H9 (cell line): ENCODE data around the gene HCK. TPM values are rescaled to one million over a fixed set of nuclear protein-coding genes. Genes with fewer than 3 reads are reported as not detected.
A peak's percentile ranks its signal among the peaks of the same experiment; 100 is the strongest.

Source experiments
- DNase-seq: peaks from one replicate; pipeline ENCODE4 v3.0.0-alpha.2; 2017
- H2AFZ ChIP-seq: one replicate; pipeline ENCODE4 v1.6.1; 2013; ENCODE audit warnings: mild to moderate bottlenecking, low read length, control low read depth, moderate library complexity
- H2AK5ac ChIP-seq: 2 replicates; pipeline ENCODE4 v1.6.1; 2013; ENCODE audit warnings: low read length, control low read depth, mixed read lengths; ENCODE audit not compliant: insufficient read length
- H2BK120ac ChIP-seq: one replicate; pipeline ENCODE4 v1.6.1; 2013; ENCODE audit warnings: low read depth, mild to moderate bottlenecking, low read length, control low read depth, inconsistent platforms; ENCODE audit not compliant: poor library complexity, severe bottlenecking
- H2BK12ac ChIP-seq: 2 replicates; pipeline ENCODE4 v1.6.1; 2013; ENCODE audit warnings: low read length, control low read depth, mixed read lengths, low read depth; ENCODE audit not compliant: insufficient read length
- H2BK15ac ChIP-seq: 2 replicates; pipeline ENCODE4 v1.6.1; 2013; ENCODE audit warnings: low read depth, low read length, control low read depth
- H2BK20ac ChIP-seq: one replicate; pipeline ENCODE4 v1.6.1; 2013; ENCODE audit warnings: low read depth, mild to moderate bottlenecking, low read length, control low read depth, inconsistent platforms; ENCODE audit not compliant: poor library complexity, severe bottlenecking
- H2BK5ac ChIP-seq: 2 replicates; pipeline ENCODE4 v1.6.1; 2013; ENCODE audit warnings: low read length, control low read depth, mixed read lengths; ENCODE audit not compliant: insufficient read length
- H3K14ac ChIP-seq: 2 replicates; pipeline ENCODE4 v1.6.1; 2013; ENCODE audit warnings: low read length, control low read depth; ENCODE audit not compliant: insufficient read depth
- H3K18ac ChIP-seq: 2 replicates; pipeline ENCODE4 v1.6.1; 2013; ENCODE audit warnings: low read depth, mild to moderate bottlenecking, mixed read lengths, low read length, control low read depth; ENCODE audit not compliant: insufficient read length
- H3K23ac ChIP-seq: 2 replicates; pipeline ENCODE4 v1.6.1; 2013; ENCODE audit warnings: low read length, control low read depth, mixed read lengths, low read depth; ENCODE audit not compliant: insufficient read length
- H3K23me2 ChIP-seq: 2 replicates; pipeline ENCODE4 v1.6.1; 2013; ENCODE audit warnings: low read depth, mild to moderate bottlenecking, mixed read lengths, low read length, control low read depth; ENCODE audit not compliant: insufficient read length, poor library complexity, severe bottlenecking
- H3K27ac ChIP-seq: 2 replicates; pipeline ENCODE4 v1.5.1; 2013; ENCODE audit warnings: low read length, control low read depth, mixed read lengths, low read depth; ENCODE audit not compliant: insufficient read length
- H3K27me3 ChIP-seq: 2 replicates; pipeline ENCODE4 v1.6.1; 2013; ENCODE audit warnings: low read length, control low read depth, inconsistent platforms; ENCODE audit not compliant: insufficient read depth
- H3K4ac ChIP-seq: 2 replicates; pipeline ENCODE4 v1.6.1; 2013; ENCODE audit warnings: low read depth, mild to moderate bottlenecking, control low read depth, inconsistent platforms, low read length, moderate library complexity
- H3K4me1 ChIP-seq: 2 replicates; pipeline ENCODE4 v1.6.1; 2013; ENCODE audit warnings: low read length, control low read depth, inconsistent platforms; ENCODE audit not compliant: insufficient read depth
- H3K4me2 ChIP-seq: 2 replicates; pipeline ENCODE4 v1.6.1; 2013; ENCODE audit warnings: low read length, control low read depth, mixed read lengths; ENCODE audit not compliant: insufficient read length, insufficient read depth
- H3K56ac ChIP-seq: 2 replicates; pipeline ENCODE4 v1.6.1; 2013; ENCODE audit warnings: low read depth, mild to moderate bottlenecking, mixed read lengths, low read length, control low read depth; ENCODE audit not compliant: insufficient read length
- H3K79me1 ChIP-seq: 2 replicates; pipeline ENCODE4 v1.6.1; 2013; ENCODE audit warnings: low read depth, mild to moderate bottlenecking, moderate library complexity, low read length, control low read depth, inconsistent platforms; ENCODE audit not compliant: insufficient read depth, poor library complexity, severe bottlenecking
- H3K79me2 ChIP-seq: 2 replicates; pipeline ENCODE4 v1.6.1; 2013; ENCODE audit warnings: low read length, control low read depth, inconsistent platforms; ENCODE audit not compliant: insufficient read depth
- H3K9ac ChIP-seq: 2 replicates; pipeline ENCODE4 v1.6.1; 2013; ENCODE audit warnings: low read length, control low read depth, mixed read lengths; ENCODE audit not compliant: insufficient read length; ENCODE audit errors: extremely low read depth
- H3K9me3 ChIP-seq: one replicate; pipeline ENCODE4 v1.6.1; 2013; ENCODE audit warnings: low read depth, low read length, inconsistent platforms; ENCODE audit not compliant: control insufficient read depth
- H3T11ph ChIP-seq: one replicate; pipeline ENCODE4 v1.6.1; 2013; ENCODE audit warnings: mild to moderate bottlenecking, low read length, control low read depth, inconsistent platforms
- H4K20me1 ChIP-seq: one replicate; pipeline ENCODE4 v1.6.1; 2013; ENCODE audit not compliant: control insufficient read depth, insufficient read length, insufficient read depth
- H4K5ac ChIP-seq: 2 replicates; pipeline ENCODE4 v1.6.1; 2013; ENCODE audit warnings: low read depth, mild to moderate bottlenecking, mixed read lengths, low read length, control low read depth; ENCODE audit not compliant: insufficient read length
- H4K8ac ChIP-seq: replicated peaks from 2 replicates; pipeline ENCODE4 v1.6.1; 2013; ENCODE audit warnings: low read length, control low read depth, mixed read lengths, low read depth; ENCODE audit not compliant: insufficient read length
- H4K91ac ChIP-seq: 2 replicates; pipeline ENCODE4 v1.6.1; 2013; ENCODE audit warnings: low read depth, mild to moderate bottlenecking, moderate library complexity, mixed read lengths, low read length, control low read depth; ENCODE audit not compliant: insufficient read length
- H3K27ac Mint-ChIP-seq, 3 experiments: 2 replicates in 2 of 3; 3 replicates in 1 of 3; pipeline ENCODE4 v1.8.0; 2020 to 2021; ENCODE audit warnings: mixed read lengths in 3 of 3, mild to moderate bottlenecking in 1 of 3, moderate library complexity in 1 of 3
- H3K27me3 Mint-ChIP-seq: 2 replicates; pipeline ENCODE4 v1.8.0; 2021; ENCODE audit warnings: low read depth, mild to moderate bottlenecking, moderate library complexity, mixed read lengths
- H3K36me3 Mint-ChIP-seq, 3 experiments: 2 replicates in 2 of 3; 3 replicates in 1 of 3; pipeline ENCODE4 v1.8.0; 2020 to 2021; ENCODE audit warnings: low read depth in 3 of 3, mixed read lengths in 3 of 3; ENCODE audit not compliant: insufficient read depth in 1 of 3
- H3K4me1 Mint-ChIP-seq, 2 experiments: 2 replicates each; pipeline ENCODE4 v1.8.0; 2020; ENCODE audit warnings: mixed read lengths in 2 of 2
- H3K4me3 Mint-ChIP-seq, 2 experiments: 2 replicates in 1 of 2; 3 replicates in 1 of 2; pipeline ENCODE4 v1.8.0; 2020 to 2021; ENCODE audit warnings: mild to moderate bottlenecking in 2 of 2, mixed read lengths in 2 of 2, moderate library complexity in 1 of 2
- H3K9me3 Mint-ChIP-seq, 2 experiments: 2 replicates in 1 of 2; 3 replicates in 1 of 2; pipeline ENCODE4 v1.8.0; 2020; ENCODE audit warnings: mild to moderate bottlenecking in 2 of 2, mixed read lengths in 2 of 2, moderate library complexity in 1 of 2
- WGBS: extraction: QIAGEN DNeasy Blood & Tissue Kit; methylation state at CpG from one replicate; pipeline ENCODE4 v1.1.7; 2013; ENCODE audit warnings: missing lambda C conversion rate, low lambda C conversion rate, mixed read lengths; ENCODE audit not compliant: insufficient read length; ENCODE audit errors: extremely low coverage; 5-methylcytosine and 5-hydroxymethylcytosine counted together
- total RNA-seq: library from RNA; stranded (reverse); gene quantifications from 2 replicates; pipeline ENCODE4 v1.2.1, GENCODE V29; 2021
- TF ChIP-seq, protein P1 (sequence below): fragments of 200-600 bp; sonication (generic); conservative IDR thresholded peaks from 3 replicates; pipeline ENCODE4 v1.8.0; 2021; ENCODE audit warnings: antibody characterized with exemption, mild to moderate bottlenecking

The HCK gene
- total RNA-seq, 1 experiment from 2014 or later, result 1.7 TPM

DNA sequence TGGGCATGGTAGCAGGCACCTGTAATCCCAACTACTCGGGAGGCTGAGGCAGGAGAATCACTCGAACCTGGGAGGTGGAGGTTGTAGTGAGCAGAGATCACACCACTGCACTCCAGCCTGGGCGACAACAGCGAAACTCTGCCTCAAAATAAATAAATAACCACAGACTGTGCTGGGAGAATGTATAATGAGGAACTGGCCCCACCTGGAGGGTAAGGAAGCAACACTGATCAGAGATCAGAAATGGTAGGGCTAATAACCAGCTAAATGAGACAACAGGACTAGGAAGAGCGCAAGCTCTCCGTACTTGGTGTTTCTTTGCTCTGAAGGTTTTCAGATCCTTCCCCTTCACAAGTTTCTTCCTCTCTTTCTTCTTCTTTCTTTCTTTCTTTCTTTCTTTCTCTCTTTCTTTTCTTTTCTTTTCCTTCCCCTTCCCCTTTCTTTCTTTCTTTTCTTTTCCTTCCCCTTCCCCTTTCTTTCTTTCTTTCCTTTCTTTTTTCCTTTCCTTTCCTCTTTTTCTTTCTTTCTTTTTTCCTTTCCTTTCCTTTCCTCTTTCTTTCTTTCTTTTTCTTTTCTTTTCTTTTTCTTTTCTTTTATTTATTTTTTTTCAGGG, 27.3 kb upstream of the HCK start:
- no peak overlapping the region for H3K14ac ChIP-seq
- H3K23ac ChIP-seq, result no peak overlapping the region
- no peaks in the 10 kb centered on the region for H3K79me1 ChIP-seq
- H3K27me3 ChIP-seq, result no peaks in the 10 kb centered on the region
- H2BK20ac ChIP-seq, result no peak overlapping the region
- Mint-ChIP-seq H3K27me3 (peaks cover 25% of the 10 kb centered on the region), H3K4me3 (no peak overlapping the region), H3K9me3 (no peaks in the 10 kb centered on the region), H3K27ac (no peak overlapping the region; a peak in 1 of 7 replicates), H3K4me1 (peaks cover 29% of the 10 kb centered on the region in 2 experiments), H3K36me3 (peaks cover 0 to 15% (median 5%) of the 10 kb centered on the region in 3 experiments; a peak in 5 of 7 replicates)
- H3K56ac ChIP-seq, result no peak overlapping the region
- H4K5ac ChIP-seq, result no peak overlapping the region
- no peaks in the 10 kb centered on the region for H3K9me3 ChIP-seq
- no peak overlapping the region for H3K18ac ChIP-seq
- no peaks in the 10 kb centered on the region for H3K23me2 ChIP-seq
- no peaks in the 10 kb centered on the region for H4K20me1 ChIP-seq
- H3K9ac ChIP-seq, result no peak overlapping the region
- no peak overlapping the region for H4K8ac ChIP-seq
- no peak overlapping the region for H2BK5ac ChIP-seq
- TF ChIP-seq, protein P1, sequence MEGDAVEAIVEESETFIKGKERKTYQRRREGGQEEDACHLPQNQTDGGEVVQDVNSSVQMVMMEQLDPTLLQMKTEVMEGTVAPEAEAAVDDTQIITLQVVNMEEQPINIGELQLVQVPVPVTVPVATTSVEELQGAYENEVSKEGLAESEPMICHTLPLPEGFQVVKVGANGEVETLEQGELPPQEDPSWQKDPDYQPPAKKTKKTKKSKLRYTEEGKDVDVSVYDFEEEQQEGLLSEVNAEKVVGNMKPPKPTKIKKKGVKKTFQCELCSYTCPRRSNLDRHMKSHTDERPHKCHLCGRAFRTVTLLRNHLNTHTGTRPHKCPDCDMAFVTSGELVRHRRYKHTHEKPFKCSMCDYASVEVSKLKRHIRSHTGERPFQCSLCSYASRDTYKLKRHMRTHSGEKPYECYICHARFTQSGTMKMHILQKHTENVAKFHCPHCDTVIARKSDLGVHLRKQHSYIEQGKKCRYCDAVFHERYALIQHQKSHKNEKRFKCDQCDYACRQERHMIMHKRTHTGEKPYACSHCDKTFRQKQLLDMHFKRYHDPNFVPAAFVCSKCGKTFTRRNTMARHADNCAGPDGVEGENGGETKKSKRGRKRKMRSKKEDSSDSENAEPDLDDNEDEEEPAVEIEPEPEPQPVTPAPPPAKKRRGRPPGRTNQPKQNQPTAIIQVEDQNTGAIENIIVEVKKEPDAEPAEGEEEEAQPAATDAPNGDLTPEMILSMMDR, result 0 out of 3 replicates have a peak, but pooled peaks have one; percentile 6
- H2AFZ ChIP-seq, result no peak overlapping the region
- no peak overlapping the region for H3T11ph ChIP-seq
- no peak overlapping the region for H2BK12ac ChIP-seq
- H3K4me1 ChIP-seq, result no peaks in the 10 kb centered on the region
- no peak overlapping the region for H3K4me2 ChIP-seq
- no peak overlapping the region for H2AK5ac ChIP-seq
- no peak overlapping the region for H3K4ac ChIP-seq
- H3K79me2 ChIP-seq, result no peaks in the 10 kb centered on the region
- no peak overlapping the region for H2BK15ac ChIP-seq
- H4K91ac ChIP-seq, result no peak overlapping the region
- H3K27ac ChIP-seq, result no peak overlapping the region
- WGBS, result no CpG with 5 or more reads among the region's 6 CpGs
- DNase-seq, result no peak
- no peak overlapping the region for H2BK120ac ChIP-seq
